Neural crest cell (in vitro differentiated cells): ENCODE measurements around the gene STRN3. TPM values are rescaled to one million over a fixed set of nuclear protein-coding genes. Genes with fewer than 3 reads are reported as not detected.
"Not testable (repeated sequence)": the region's sequence is repeated elsewhere in the genome, so short reads cannot be mapped to it uniquely, and the experiment has no call there.

Source experiments
- DNase-seq: peaks from one replicate; pipeline ENCODE4 v3.0.0; 2021; ENCODE audit warnings: low read depth, mixed read lengths, low spot score
- H3K27ac Mint-ChIP-seq: one replicate; pipeline ENCODE4 v1.8.0; 2021; ENCODE audit warnings: mild to moderate bottlenecking, mixed read lengths; ENCODE audit not compliant: unreplicated experiment
- H3K27me3 Mint-ChIP-seq: 2 replicates; pipeline ENCODE4 v1.8.0; 2021; ENCODE audit warnings: low read depth, mild to moderate bottlenecking, mixed read lengths
- H3K36me3 Mint-ChIP-seq: 2 replicates; pipeline ENCODE4 v1.8.0; 2021; ENCODE audit warnings: low read depth, mild to moderate bottlenecking, mixed read lengths
- H3K4me1 Mint-ChIP-seq: 2 replicates; pipeline ENCODE4 v1.8.0; 2021; ENCODE audit warnings: mixed read lengths
- H3K4me3 Mint-ChIP-seq: one replicate; pipeline ENCODE4 v1.8.0; 2021; ENCODE audit warnings: mild to moderate bottlenecking, mixed read lengths
- H3K9me3 Mint-ChIP-seq: 2 replicates; pipeline ENCODE4 v1.8.0; 2021; ENCODE audit warnings: mixed read lengths
- CTCF ChIP-seq: fragments of 200-600 bp; sonication (generic); conservative IDR thresholded peaks from 2 replicates; pipeline ENCODE4 v1.5.0; 2021; ENCODE audit warnings: antibody characterized with exemption, mild to moderate bottlenecking
- total RNA-seq: library from RNA; stranded (reverse); gene quantifications from 2 replicates; pipeline ENCODE4 v1.2.1, GENCODE V29; 2021

The STRN3 gene
- total RNA-seq, 1 donor from 2014 or later: 37.8 TPM

- Mint-ChIP-seq H3K9me3 (no peaks in the 10 kb centered on the region), H3K36me3 (no peaks in the 10 kb centered on the region), H3K4me1 (no peaks in the 10 kb centered on the region), H3K4me3 (no peak overlapping the region), H3K27me3 (no peaks in the 10 kb centered on the region), H3K27ac (no peak overlapping the region)
- no peak for DNase-seq
- no peak for TF ChIP-seq CTCF
Observed at GRCh38 chr14:31051511-31051910, 25.3 kb upstream of the STRN3 start.

GRCh38 chr14:31051023-31051422 is 24.8 kb upstream of the STRN3 start:
- no peaks in the 10 kb centered on the region for H3K4me1 Mint-ChIP-seq
- H3K27ac Mint-ChIP-seq: no peak overlapping the region

GRCh38 chr14:31047503-31047902 is 21.3 kb upstream of the STRN3 start:
- TF ChIP-seq CTCF: no peak
- H3K4me1 Mint-ChIP-seq: no peaks in the 10 kb centered on the region
- DNase-seq: no peak
- no peaks in the 10 kb centered on the region for H3K9me3 Mint-ChIP-seq
- no peaks in the 10 kb centered on the region for H3K27me3 Mint-ChIP-seq
- peaks cover 3% of the 10 kb centered on the region for H3K36me3 Mint-ChIP-seq
- no peak overlapping the region for H3K27ac Mint-ChIP-seq
- H3K4me3 Mint-ChIP-seq: no peak overlapping the region

More at GRCh38 chr14:31051023-31051422, 24.8 kb upstream of the STRN3 start:
- no peak for DNase-seq
- peaks cover 3% of the 10 kb centered on the region for H3K36me3 Mint-ChIP-seq
- H3K4me3 Mint-ChIP-seq: no peak overlapping the region
- TF ChIP-seq CTCF: no peak
- H3K27me3 Mint-ChIP-seq: no peaks in the 10 kb centered on the region
- no peaks in the 10 kb centered on the region for H3K9me3 Mint-ChIP-seq

- no peak for DNase-seq
- Mint-ChIP-seq H3K9me3 (no peaks in the 10 kb centered on the region), H3K4me3 (no peak overlapping the region), H3K27me3 (no peaks in the 10 kb centered on the region), H3K27ac (no peak overlapping the region), H3K4me1 (no peaks in the 10 kb centered on the region), H3K36me3 (peaks cover 3% of the 10 kb centered on the region)
- TF ChIP-seq CTCF: no peak
Observed at GRCh38 chr14:31045501-31046080, 19.4 kb upstream of the STRN3 start.

- H3K4me1 Mint-ChIP-seq: peaks cover 2% of the 10 kb centered on the region
Observed at GRCh38 chr14:31043379-31043778, 17.2 kb upstream of the STRN3 start.

GRCh38 chr14:31042893-31043292 is 16.7 kb upstream of the STRN3 start:
- H3K27me3 Mint-ChIP-seq, H3K4me1 Mint-ChIP-seq, H3K27ac Mint-ChIP-seq, H3K4me3 Mint-ChIP-seq, DNase-seq, H3K9me3 Mint-ChIP-seq, H3K36me3 Mint-ChIP-seq: not testable (repeated sequence)

More at GRCh38 chr14:31043379-31043778, 17.2 kb upstream of the STRN3 start:
- Mint-ChIP-seq H3K27me3 (no peaks in the 10 kb centered on the region), H3K27ac (no peak overlapping the region), H3K36me3 (peaks cover 3% of the 10 kb centered on the region), H3K4me3 (no peak overlapping the region), H3K9me3 (no peaks in the 10 kb centered on the region)
- DNase-seq: no peak
- TF ChIP-seq CTCF: no peak
